Fibroblast of villous mesenchyme (primary cell): ENCODE data around the gene LYRM4. TPM values are rescaled to one million over a fixed set of nuclear protein-coding genes. Genes with fewer than 3 reads are reported as not detected.

Source experiments
- DNase-seq: peaks from one replicate; pipeline ENCODE4 v3.0.0-alpha.2; 2010; ENCODE audit warnings: low read depth
- H3K4me3 ChIP-seq: 2 replicates; pipeline ENCODE4 v1.5.1; 2011; ENCODE audit warnings: low read depth, mild to moderate bottlenecking, low read length
- total RNA-seq: library from RNA; depleted of rRNA; stranded (reverse); fragments of >200 nt; gene quantifications from 2 replicates; pipeline ENCODE4 v1.2.3, GENCODE V29; 2012
- TF ChIP-seq, protein P1 (sequence below): IDR thresholded peaks from 2 replicates; pipeline ENCODE4 v1.5.1; 2012; ENCODE audit warnings: low read depth, mild to moderate bottlenecking, low read length; ENCODE audit not compliant: insufficient read depth

Gene LYRM4
- total RNA-seq, 1 donor, result 13.4 TPM

DNA sequence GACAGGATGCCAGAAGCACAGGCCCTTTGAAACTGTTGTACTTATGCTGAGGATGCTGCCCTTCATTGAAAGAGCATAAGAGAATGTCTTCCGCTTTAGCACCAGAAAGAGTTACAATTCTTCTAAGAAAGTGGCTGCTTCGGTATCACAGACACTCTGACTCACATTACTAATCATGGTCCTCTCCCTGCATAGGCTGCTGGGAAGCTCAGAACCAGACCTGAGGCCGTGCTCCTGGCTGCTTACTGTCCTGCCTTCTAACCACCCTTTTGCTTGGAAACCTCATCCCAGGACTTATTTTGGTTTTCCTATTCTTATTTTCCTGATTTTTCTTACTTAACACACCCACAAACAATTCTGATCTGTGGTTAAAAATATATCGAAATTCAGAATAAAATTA, 22.9 kb downstream of the LYRM4 start:
- H3K4me3 ChIP-seq, result no peak overlapping the region
- TF ChIP-seq, protein P1, sequence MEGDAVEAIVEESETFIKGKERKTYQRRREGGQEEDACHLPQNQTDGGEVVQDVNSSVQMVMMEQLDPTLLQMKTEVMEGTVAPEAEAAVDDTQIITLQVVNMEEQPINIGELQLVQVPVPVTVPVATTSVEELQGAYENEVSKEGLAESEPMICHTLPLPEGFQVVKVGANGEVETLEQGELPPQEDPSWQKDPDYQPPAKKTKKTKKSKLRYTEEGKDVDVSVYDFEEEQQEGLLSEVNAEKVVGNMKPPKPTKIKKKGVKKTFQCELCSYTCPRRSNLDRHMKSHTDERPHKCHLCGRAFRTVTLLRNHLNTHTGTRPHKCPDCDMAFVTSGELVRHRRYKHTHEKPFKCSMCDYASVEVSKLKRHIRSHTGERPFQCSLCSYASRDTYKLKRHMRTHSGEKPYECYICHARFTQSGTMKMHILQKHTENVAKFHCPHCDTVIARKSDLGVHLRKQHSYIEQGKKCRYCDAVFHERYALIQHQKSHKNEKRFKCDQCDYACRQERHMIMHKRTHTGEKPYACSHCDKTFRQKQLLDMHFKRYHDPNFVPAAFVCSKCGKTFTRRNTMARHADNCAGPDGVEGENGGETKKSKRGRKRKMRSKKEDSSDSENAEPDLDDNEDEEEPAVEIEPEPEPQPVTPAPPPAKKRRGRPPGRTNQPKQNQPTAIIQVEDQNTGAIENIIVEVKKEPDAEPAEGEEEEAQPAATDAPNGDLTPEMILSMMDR, result no peak
- DNase-seq, result no peak

DNA sequence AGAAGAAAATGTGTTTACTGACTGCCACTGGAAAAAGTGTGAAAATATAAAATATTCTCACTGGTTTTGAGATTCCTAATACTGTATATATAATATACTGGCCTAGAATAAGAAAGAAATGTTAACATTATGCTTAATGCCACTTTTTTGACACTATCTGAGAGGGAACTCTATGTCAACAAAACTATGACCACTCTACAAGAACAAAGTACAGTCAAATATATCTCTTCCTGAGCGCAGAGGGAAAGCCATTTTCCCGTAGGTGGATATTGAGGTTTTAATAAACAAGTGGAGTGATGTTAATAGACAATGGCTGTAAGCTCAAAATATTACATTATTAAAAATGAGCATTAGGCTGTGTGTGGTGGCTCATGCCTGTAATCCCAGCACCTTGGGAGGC, 24.9 kb downstream of the LYRM4 start:
- TF ChIP-seq, protein P1, result no peak
- H3K4me3 ChIP-seq, result no peak overlapping the region
- DNase-seq, result no peak

DNA sequence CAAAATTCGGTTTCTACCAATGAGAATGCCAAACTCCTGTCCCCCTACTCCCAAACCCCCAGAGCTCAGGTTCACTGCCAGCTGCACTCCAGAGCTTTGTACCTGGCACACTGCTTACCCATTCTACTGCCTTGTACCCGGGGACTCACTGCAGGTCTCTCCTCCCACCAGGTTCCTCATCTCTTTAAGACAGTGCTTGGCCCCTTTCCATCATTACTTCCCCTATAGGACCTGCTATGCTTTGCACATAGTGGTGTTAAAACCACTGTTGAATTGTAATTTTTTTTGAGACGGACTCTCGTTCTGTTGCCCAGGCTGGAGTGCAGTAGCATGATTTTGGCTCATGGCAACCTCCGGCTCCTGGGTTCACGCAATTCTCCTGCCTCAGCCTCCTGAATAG, 25.9 kb downstream of the LYRM4 start:
- DNase-seq, result no peak
- TF ChIP-seq, protein P1, result no peak
- no peak overlapping the region for H3K4me3 ChIP-seq

DNA sequence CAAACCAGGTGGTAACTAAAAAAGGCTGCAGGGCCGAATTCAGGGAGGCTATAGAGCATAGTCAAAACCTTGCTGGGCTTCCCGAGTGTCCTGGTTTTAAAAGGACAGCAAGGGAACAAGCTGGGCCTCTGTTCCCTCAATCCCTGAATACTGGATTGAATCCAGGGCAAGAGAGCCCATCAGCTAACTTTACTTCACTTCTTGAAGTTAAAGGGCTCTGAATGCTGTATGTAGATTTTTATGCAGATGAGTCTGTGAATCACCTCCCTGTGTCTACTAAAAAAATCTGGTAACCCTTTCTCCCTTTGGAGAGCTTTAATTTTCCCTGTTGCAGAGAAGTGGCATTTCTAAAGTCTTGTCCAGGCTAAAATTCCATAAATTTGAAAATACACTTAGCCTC, 29.5 kb downstream of the LYRM4 start:
- TF ChIP-seq, protein P1, result no peak
- no peak overlapping the region for H3K4me3 ChIP-seq

DNA sequence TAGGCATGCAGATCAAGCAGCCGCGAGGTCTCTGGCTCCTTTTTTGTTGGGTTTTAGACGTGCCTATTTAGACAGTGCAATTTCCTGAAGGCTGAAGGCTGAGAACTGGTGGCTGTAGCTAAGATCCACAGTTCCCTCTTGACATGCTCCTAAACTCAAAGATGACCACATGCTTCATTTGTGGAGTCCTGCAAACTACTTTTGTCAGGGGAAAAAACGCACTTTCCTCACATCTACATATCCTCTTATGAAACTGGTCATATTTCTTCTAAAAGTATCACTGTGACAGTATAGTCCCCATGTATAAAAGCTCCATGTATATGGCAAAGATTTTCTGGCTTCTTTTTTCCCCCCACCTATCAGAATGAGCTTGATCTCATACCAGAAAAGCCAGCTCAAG, 30.7 kb downstream of the LYRM4 start:
- H3K4me3 ChIP-seq, result no peak overlapping the region
- no peak for DNase-seq
- TF ChIP-seq, protein P1, result no peak

More for the DNA sequence above, 29.5 kb downstream of the LYRM4 start:
- DNase-seq, result no peak

DNA sequence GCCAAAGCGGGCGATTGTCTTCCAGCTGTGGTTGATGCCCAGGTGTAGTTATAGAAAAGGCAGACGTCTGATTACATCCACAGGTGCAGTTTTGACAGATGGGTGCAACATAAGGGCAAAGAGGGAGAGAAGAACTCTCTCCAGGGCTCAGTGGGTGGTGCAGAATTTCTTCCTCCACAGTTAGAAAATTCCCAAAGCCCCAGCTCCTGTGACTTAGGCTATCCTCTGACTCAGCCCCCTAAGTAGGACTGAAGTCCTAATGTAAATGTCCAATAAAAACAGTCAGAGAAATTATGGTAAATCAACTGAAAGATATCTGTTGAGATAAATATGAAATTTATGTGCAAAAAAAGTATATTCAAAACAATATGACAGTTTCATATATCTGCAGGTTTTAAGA, 31.4 kb downstream of the LYRM4 start:
- TF ChIP-seq, protein P1, result no peak
- DNase-seq, result no peak
- H3K4me3 ChIP-seq, result no peak overlapping the region

DNA sequence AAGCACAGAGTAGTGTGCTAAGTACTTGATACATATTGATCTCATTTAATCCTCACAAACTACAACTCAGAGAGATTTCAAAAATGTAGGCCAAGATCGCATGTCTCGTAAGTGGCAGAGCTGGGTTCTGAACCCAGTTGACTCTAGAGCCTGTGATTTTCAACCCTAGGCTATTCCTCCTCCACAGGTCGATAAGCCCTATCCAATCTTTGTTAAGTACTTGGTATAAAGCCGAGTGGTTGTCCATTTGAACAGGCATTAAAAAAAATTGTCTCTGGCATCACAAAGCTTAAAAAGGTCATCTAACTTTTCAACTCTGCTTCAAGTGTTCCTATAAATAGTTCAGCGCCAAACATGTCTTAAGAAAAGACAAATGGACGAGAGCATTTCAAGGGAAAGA, 37.4 kb downstream of the LYRM4 start:
- TF ChIP-seq, protein P1, result no peak
- no peak overlapping the region for H3K4me3 ChIP-seq
- DNase-seq, result no peak
